NCI-H748 treated with DMSO at 0.1 percent for 48 hours (cell line): ENCODE data around the gene WDR27.

Experiments
- DNase-seq: peaks from one replicate; lab custom pipeline; 2025; lab: John Stamatoyannopoulos, UW

Gene WDR27

DNA sequence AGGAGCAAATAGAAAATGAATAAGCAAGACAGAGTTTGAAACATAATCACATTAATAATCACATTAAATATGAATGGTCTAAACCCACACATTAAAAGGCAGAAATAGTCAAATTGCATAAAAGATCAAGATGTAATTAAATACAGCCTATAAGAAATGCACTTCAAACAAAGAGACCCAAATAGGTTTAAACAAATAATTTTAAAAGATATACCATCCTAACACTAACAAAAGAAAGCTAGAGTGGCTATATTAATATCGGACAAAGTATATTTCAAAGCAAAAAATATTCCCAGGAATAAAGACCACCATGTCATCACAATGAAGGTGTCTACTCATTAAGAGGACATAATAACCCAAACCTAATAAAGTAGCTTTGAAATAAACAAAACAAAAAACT lies 140.2 kb downstream of the WDR27 start:
- no peak for DNase-seq

DNA sequence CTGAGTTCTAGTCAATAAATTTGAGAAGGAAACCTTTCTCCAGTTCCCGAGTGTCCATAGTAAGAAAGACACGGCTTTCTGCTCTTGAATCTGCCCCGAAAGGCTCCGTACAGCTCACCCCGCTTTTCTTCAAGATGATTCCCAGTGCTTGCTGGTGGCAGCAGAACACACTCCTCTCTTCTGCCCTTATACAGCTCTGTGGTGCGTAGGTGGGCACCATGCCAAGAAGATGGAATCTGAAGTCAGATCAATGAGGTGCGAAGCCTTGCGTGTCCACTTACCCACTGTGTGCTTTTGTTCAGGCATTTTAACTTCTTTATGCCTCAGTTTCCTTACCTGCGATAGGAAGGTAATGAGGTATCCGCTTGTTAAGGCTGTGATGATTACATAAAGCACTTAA lies 142.2 kb downstream of the WDR27 start:
- DNase-seq, result no peak

DNA sequence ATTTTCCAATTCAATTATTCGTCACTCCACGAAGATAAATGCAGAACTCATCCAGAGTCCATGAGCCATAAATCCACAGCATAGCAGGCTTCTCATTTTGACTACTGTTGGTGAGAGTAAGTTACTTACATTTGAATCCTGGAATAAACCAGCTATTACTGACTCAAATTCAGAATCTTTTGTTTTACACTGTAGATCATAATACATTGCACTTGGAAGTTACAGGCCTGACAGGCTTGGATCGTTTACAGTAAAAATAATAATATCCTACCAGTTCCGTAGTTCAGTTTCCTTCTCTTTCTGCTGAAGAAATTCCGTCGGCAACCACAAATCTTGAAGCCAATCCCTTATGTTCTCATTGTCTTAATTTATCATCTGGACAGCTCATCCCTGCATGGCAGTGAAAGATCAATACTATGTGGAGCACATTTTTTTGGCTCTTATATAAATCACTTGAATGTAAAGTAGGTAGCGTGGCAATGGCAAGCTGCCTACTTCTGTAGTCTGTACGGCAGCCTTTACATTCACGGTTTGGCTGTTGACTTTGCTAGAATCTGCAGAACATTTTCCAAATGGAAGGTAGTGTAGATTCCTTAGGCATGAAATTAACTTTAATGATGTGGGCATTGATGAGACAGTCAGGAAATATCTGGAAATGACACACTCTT lies 142.9 kb downstream of the WDR27 start:
- no peak for DNase-seq

DNA sequence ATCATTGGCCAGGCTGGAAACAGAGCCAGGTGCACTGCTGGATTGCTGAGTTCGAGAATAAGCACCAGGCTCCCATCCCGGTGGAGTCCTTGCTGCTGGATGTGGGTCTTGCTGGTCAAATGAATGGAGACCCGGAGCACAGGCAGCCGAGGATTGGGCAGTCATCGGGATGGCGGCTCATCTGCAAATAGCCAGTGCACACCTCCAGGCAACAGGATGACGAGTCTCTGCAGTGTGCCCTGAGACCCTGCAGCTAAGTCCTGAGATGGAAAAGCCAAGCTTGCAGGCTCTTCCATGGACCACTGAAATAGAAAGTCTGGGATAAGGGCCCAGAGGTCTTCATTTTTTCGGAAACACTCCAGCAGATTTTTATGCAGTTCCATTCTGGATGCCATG lies 143.5 kb downstream of the WDR27 start:
- no peak for DNase-seq

DNA sequence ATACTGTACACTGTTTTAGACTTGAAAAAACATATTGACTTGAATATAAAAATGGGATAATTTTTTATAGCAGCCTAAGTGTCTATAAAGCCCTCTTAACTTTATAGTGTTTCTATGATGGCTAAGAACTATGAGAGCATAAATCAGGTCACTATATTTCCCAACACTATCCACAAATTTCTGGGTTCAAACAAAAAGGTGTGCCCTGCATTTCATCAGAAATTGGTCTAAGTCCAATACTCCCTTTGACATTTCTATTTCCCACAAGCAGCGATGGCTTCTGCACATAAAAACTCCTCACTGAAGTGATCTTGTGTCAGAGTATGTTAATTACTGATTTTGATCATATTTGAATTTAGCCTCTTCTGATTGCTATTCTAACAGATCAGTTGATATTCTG lies 143.9 kb downstream of the WDR27 start:
- no peak for DNase-seq

DNA sequence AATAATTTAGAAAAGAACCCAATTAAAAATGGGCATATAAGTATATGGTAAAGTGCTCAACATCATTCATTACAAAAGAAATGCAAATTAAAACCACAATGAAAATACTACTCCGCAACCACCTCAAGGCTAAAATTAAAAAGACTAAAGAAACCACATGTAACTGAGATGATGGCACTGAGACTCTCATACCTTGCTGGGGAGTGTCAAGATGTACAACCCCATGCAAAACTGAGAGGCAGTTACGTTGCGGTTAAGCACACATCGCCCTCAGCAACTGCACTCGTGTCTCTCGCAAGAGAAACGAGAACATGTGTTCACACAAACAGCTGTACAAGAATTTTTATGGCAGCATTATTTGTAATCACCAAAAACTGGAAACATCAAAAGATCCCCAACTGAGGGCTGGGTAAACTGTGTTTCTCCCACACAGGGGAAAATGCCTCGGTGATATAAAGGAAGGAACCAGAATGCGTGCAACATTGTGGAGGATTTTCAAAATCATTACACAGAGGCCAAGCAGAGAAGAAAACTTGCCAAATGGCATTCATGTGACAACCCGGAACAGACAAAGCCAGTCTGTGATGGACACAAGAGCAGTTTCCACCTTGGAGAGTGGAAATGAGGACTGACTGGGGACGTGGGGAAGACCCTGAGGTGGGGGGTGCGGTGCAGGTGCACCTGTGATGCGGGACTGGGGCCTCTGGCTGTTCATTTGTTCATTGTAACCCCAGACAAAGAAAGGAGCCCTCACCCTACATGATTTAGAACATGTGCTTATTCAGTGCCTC lies 144.9 kb downstream of the WDR27 start:
- DNase-seq, result no peak

DNA sequence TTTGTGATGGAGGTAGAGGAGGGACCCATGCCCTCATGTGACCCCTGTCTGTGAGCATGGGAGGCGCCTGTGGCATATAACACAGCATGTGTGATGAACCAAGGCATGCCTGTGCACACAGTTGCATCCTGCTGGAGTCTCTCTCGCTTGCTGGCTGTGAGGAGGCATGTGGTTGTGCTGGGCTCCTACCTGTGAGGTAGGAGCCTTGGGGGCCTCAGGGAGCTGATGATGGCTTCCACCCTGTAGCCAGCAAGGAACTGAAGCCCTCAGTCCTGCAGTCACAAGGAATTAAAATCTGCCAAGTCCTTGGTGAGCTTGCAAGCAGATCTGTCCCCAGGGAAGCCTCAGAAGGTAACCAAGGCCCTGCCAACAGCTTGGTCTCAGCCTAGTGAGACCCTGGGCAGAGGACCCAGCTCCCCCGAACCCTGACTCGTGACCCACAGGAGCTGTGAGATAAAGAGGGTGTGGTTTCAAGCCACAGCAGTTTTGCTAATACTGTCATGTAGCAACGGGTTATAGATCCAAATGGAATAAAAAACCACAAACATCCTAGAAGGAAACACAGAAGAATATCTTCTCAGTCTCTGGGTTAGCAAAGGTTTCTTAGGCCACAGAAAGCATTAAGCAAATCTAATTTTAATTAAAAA lies 145.7 kb downstream of the WDR27 start:
- DNase-seq, result no peak

DNA sequence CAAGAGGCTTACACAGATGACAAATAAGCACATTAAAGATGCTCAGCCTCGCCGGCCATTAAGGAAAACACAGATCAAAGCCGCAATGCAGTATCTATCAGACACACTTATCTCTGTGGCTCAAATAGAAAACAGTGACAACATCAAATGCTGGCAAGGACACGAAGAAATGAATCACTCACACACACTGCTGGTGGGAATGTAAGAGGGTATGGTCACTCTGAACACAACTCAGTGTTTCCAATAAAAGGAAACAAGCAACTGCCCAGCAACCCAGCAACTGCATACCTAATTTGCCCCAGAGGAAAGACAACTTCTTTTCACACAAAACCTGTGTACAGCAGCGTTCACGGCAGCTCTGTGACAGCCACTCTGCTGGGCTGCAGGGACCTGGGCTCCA lies 155.8 kb downstream of the WDR27 start:
- no peak for DNase-seq

DNA sequence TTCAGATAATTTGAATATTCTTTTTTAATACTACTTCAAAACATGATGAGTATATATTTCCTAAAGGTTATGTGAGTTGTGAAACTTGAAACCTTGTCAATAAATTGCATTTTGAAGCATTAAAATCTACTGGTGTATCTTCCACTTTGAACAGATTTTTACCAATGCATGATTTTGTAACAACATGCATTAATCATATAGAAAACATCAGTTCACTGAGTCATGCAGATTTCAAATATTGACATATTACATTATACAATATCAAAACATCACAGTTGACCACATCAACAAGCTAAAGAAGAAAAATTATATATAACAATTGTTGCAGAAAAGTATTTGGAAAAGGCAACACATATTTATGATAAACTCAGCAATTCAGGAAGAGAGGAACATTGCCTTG lies 158.1 kb downstream of the WDR27 start:
- no peak for DNase-seq

DNA sequence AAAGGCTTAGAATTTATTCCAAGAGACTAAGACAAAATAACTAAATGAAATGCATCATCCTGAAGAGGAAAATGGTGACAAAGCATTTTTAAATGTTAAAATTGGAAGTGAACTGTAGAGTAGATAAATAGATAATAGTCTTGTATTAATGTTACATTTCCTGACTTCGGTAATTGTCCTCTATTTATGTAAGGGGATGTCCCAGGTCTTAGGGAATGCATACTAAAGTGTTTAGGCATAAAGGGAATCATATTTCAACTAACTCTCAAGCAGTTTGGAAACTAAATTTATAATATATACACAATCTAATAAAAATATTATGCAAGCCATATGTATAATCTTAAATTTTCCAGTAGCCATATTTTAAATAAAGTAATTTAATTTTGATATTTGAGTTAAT lies 159.3 kb downstream of the WDR27 start:
- no peak for DNase-seq

DNA sequence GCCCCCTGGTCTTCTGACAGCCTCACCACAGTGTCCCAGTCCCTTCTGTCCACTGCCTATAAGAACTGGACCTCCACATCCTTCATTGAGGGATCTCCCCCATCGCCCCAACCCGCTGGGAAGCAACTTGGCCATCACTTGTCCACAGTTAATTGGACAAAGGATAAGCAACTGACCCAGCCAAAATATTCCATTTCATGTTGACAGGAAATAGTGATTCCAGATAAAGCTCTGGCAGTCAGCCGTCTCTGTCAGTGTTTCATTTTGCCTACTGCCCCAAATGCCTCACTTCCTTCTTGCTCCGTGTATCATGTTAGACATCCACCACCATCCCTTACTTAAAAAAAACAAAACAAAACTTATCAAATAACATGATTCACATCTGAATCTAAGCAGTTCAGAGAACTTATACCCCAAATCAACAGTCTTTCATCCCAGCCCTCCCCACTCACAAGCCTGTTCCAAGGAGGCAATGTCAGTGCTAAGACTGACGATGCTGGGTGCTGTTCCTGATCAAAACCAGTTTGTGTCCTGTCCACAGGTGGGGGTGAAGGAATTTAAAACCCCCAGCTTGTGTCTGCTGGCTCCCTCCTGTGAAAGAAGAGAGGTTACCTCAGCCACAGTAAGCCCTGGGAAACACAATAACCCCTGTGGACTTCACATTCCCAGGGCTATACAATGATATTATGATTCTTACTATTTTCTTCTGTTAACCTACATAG lies 162.5 kb downstream of the WDR27 start:
- no peak for DNase-seq

DNA sequence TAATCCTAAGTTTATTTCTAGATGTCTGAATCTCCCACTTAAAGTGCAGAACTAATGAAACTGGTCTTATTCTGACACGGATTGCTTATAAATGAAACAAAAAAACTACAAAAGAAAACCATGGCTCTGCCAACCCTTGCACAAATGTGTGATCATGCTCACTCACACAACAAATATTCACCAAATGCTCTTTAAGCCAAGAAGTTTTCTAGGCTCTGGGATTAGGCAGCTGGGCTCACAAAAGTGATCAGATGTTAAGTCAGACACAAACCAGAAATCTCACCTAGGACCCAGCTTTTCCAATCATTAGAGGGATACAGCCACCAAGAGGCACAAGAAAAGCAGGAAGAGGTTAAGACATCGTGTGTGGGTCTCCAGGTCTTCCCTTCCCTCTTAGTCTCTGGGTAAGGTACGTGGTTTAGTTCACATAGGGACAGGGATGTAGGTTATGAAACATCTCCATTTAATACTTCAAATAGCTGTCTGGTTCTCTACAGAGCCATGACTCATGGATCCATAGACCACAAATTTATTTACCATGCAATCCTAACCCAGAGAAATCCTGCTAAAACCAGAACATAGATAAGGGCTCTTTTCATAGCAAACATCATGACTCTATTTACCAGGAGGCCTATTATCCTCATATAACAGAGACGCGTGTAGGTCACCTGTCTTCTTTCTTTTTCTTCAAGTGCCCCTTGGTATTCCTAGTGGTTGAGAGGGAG lies 165.2 kb downstream of the WDR27 start:
- DNase-seq, result no peak

DNA sequence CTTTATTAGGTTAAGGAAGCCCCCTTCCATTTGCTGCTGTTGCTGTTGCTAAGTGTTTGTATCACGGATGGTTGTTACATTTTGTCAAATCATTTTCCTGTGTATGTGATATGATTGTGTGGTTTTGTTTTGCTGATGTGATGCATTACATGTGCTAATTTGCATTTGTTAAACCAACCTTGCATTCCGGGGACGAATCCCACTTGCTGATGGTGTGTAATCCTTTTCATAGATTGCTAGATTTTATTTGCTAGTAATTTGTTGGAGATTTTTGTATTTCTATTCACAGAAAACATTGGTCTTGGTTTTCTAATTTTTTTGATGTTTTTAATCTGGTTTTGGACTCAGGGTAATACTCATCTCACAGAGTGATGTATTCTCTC lies 167.8 kb downstream of the WDR27 start:
- no peak for DNase-seq

DNA sequence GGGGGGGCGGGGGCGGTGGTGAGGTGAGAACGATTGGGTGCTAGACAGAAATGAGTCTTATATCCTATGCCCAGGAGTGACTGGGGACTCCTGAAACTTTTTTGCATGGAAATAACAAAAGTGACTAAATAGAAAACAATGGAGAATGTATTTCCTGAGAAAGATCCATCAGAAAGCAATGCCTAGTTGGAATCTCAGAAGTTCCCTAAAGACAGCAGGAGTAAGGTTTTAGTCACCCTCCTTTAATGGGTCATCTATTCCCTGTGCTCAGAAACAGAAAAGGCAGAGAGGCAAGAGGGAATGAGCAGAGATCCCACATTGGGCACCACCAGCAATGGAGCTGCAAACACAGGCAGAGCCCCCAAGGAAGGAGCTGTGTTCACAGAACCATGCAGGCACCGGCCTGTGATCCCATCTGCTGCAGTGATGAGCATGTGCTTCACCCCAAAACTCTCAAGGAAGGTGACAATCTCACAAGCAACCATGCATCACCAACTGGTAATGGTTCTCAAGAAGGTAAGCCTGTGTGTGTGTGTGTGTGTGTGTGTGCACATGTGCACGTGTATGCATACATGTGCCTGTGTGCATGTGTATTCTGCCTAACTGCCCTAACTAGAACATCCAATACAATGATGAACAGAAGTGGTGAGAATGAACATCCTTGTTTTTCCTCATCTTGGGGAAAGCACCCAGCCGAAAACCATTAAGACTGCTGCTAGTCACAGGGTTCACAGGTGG lies 168.4 kb downstream of the WDR27 start:
- DNase-seq, result no peak

DNA sequence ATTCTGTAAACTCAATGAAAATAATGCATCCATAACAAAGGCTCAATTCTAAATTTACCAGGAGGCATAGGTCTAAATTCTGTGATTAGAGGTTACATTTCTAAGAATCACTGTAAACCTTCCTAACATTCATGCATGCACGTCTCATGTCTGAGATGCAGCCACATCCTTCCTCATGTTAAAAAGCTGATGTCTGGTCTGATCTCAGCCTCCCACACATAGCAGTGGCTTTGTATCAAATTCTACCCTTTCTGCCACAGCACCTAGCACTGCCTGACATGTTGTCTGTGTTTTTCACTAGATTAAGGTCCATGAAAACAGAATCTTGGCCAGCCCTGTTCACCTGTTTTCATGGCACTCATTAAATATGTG lies 171.1 kb downstream of the WDR27 start:
- no peak for DNase-seq

DNA sequence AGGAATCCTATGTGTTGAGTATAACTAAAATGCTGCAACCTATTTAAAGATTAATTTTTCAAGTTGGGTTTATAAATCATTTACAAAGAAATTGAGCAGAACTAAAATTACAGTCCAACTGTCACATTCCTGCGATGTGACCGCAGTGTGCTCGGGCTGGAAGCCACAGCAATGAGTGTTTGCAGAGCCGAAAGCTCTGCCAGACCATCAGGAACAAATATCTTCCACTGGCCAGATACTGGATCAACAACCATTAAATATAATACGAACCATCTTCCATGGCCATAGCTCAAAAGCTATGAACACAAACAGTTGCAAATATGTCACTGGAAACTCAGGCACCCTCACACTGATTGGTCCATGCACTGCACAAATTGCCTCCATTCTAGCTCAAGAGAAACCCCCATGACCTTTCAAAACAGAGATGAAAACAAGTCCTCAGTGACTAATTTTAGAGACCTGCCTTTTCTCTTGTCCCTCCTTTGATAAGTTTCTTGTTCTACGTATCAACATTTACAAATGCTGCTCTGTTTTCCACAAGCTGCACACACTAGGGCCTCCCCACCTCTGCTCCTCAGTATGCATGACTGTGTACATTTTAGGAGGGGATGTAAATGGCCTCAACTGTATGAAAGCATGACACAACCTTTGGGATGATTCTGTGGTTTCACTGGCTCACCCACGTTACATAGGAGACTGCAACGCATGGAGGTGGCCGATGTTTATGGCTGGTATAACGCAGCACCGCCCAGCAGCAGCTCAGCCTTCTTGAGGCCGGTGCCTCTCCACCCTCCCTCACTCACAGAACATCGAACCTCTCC lies 171.7 kb downstream of the WDR27 start:
- no peak for DNase-seq

DNA sequence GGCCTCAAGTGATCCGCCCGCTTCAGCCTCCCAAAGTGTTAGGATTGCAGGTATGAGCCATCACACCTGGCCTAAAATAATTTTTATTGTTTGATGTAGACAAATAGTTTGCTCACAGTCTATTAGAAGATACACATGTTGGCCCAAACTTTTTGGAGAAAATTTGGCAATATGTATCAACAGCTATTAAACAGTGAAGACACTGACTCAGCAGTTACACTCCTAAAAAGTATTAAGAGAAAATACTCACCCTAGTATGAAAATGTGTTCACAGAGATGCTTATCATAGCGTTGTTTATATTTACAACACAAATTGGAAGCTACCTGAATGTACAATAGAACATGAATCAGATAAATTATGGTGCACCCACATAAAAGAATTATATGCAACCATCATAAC lies 173.1 kb downstream of the WDR27 start:
- DNase-seq, result no peak

DNA sequence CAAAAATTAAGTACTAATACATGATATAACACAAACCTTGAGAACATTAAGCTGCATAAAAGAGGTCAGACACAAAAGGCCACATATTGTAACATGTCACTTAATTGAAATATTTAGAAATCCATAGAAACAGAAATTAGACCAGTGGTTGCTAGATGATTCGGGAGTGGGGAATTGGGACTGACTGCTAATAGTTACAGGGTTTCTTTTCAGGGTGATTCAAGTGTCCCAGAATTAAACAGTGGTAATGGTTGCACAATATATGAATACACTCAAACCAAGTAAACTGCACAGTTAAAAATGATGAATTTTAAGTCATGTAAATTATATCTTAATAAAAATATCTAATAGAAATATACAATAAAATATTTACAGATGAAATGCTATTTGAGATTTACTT lies 174.5 kb downstream of the WDR27 start:
- no peak for DNase-seq

DNA sequence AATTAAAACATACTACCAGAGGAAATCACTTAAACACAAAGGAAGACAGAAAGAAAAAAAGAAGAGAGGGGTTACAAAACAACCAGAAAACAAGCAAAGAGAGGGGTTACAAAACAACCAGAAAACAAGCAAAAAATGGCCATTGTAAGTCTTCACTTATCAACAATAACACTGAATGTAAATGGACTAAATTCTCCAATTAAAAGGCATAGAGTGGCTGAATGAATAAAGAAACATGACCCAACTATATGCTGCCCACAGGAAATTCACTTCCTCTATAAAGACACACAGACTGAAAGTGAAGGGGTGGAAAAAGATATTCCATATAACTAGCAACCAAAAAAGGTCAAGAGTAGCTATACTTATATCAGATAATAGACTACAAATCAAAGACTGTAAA lies 180.0 kb downstream of the WDR27 start:
- DNase-seq, result no peak

DNA sequence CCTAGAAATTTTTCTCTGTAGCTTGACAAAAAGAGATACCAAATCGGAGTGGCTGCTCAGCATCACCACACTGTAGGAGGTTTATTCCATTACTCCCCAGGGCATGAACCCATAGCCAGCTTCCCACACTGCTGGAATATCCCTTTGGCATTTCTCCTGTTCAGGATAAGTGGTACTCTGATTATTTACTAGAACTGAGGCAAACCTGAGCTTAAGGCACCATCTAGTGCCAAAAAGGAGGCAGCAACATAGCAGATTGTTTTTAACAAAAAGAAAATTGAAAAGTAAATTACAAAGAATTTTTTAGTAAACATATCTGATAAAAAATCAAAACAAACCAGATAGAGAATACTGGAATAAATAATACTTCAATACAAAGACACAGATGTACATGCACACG lies 181.7 kb downstream of the WDR27 start:
- peak; percentile 5 for DNase-seq

DNA sequence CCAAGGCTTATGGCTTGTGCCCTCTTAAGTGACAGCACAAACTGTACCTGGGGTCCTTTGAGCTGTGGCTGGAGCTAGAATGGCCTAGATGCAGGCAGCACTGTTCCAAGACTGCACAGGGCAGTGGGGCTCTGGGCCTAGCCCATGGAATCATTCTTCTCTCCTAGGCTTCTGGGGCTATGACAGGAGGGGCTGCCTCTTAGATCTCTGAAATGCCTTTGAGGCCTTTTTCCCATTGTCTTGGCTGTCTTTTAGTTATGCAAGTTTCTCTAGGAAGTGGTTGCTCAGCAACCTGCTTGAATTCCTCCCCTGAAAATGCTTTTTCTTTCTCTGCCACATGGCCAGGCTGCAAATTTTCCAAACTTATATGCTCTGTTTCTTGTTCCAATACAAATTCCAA lies 183.4 kb downstream of the WDR27 start:
- no peak for DNase-seq
